ENCODE measurements around the gene FOXK1.
"Not testable (repeated sequence)": the region's sequence is repeated elsewhere in the genome, so short reads cannot be mapped to it uniquely, and the experiment has no call there.

FOXK1 gene

DNA sequence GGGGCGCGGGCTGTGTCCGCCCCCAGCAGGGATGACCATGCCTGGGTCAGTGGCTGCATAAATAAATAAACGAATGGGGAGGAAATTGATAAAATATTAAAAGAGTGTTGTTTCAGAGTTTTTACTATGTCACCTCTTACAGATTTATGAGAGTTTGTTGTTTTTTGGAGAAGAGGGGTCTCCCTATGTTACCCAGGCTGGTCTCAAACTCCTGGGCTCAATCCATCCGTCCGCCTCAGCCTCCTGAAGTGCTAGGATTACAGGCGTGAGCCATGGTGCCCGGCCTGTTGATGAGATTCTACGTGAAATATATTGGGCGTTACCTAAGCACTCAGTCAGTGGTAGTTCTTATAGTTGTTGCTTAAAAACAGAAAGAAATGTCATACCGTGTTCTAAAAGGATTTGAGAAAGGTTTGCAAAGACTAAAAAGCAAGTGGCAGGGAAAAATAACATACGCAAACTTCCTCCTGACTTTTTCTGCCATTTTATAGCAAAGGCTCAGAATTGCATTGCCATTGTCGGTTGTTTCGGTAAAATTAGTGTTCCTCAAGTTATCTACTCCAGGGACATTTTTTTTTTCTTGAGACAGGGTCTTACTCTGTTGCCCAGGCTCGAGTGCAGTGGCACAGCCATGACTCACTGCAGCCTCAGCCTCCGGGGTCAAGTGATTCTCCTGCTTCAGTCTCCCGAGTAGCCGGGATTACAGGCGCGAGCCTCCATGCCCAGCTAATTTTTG, 39.5 kb upstream of the FOXK1 start:
- H3K4me3 ChIP-seq (ENCODE audit: control insufficient read depth, low read depth, low read length), result peak overlapping the region; percentile 77
- DNase-seq (ENCODE audit: low read depth), result no peak
- TF ChIP-seq, protein P1, sequence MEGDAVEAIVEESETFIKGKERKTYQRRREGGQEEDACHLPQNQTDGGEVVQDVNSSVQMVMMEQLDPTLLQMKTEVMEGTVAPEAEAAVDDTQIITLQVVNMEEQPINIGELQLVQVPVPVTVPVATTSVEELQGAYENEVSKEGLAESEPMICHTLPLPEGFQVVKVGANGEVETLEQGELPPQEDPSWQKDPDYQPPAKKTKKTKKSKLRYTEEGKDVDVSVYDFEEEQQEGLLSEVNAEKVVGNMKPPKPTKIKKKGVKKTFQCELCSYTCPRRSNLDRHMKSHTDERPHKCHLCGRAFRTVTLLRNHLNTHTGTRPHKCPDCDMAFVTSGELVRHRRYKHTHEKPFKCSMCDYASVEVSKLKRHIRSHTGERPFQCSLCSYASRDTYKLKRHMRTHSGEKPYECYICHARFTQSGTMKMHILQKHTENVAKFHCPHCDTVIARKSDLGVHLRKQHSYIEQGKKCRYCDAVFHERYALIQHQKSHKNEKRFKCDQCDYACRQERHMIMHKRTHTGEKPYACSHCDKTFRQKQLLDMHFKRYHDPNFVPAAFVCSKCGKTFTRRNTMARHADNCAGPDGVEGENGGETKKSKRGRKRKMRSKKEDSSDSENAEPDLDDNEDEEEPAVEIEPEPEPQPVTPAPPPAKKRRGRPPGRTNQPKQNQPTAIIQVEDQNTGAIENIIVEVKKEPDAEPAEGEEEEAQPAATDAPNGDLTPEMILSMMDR (IDR thresholded peaks at IDR 0.05; ENCODE audit: control insufficient read depth, insufficient read depth, low read depth, low read length, missing control alignments), result no peak

DNA sequence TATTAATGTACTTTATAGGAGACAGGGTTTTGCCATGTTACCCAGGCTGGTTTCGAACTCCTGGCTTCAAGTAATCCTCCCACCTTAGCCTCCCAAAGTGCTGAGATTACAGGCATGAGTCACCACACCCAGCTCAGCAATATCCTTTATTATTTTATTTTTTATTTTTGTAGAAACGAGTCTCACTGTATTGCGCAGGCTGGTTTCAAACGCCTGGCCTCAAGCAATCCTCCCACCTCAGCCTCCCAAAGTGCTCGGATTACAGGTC, 39.0 kb upstream of the FOXK1 start:
- DNase-seq (ENCODE audit: low read depth); H3K4me3 ChIP-seq (ENCODE audit: control insufficient read depth, low read depth, low read length): not testable (repeated sequence)

- no peak for DNase-seq (ENCODE audit: low read depth)
- TF ChIP-seq, protein P1 (IDR thresholded peaks at IDR 0.05; ENCODE audit: control insufficient read depth, insufficient read depth, low read depth, low read length, missing control alignments), result no peak
- no peak overlapping the region for H3K4me3 ChIP-seq (ENCODE audit: control insufficient read depth, low read depth, low read length)
Measured at GRCh38 chr7:4645246-4645645, 36.8 kb upstream of the FOXK1 start.

DNA sequence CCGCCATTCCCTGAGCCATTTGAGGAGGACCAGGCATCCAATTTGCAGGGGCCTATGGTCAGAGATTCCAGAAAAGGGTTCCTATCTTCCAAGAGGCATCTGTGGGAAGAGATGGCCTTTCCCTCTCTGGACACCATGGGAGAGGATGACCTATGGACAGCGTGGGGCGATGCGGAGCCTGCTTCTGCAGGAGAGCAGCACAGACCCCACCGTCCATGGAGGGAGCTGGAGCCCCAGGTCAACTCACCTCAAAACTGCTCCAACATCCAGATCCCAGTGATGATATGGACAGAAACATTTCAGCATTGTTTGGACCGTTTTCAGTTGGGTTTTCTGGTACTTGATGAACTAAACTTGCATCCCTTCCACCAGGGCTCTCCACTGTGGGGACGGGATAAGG, 34.0 kb upstream of the FOXK1 start:
- no peak for DNase-seq (ENCODE audit: low read depth)
- TF ChIP-seq, protein P1 (IDR thresholded peaks at IDR 0.05; ENCODE audit: control insufficient read depth, insufficient read depth, low read depth, low read length, missing control alignments), result no peak

DNA sequence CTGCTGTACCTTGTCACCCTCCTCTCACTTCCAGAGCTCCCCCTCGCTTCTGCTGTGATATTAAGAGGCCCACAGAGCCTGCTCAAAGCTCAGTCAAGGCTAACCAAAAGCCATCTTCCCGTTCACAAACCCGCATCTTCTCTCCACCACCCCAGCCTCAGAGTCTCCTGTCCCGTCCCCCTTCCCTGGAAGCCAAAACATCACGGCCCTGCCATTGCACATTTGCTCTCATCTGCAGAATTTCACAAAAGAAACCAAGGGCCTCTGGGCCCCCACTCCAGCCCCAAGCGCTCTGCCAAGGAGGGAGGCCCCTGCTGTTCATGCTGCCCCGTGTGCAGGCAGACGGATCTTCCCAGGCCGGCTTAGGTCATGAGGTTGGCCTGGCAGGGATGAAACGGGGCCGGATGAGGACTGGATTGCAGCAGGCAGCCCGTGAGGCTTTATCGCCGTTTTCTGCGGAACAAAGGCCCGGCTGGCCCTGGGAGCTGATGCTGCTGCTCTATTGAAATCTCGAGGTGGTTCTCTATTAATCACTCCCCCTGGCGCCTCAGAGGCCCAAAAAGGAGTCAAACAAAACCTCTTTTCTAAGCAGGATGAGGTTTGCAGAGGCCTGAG, 31.6 kb upstream of the FOXK1 start:
- no peak for DNase-seq (ENCODE audit: low read depth)
- TF ChIP-seq, protein P1 (IDR thresholded peaks at IDR 0.05; ENCODE audit: control insufficient read depth, insufficient read depth, low read depth, low read length, missing control alignments), result no peak
- H3K4me3 ChIP-seq (ENCODE audit: control insufficient read depth, low read depth, low read length), result no peak overlapping the region

More for the DNA sequence above, 34.0 kb upstream of the FOXK1 start:
- H3K4me3 ChIP-seq (ENCODE audit: control insufficient read depth, low read depth, low read length), result no peak overlapping the region

GRCh38 chr7:4653771-4654170, 28.3 kb upstream of the FOXK1 start:
- no peak overlapping the region for H3K4me3 ChIP-seq (ENCODE audit: control insufficient read depth, low read depth, low read length)
- TF ChIP-seq, protein P1 (IDR thresholded peaks at IDR 0.05; ENCODE audit: control insufficient read depth, insufficient read depth, low read depth, low read length, missing control alignments), result no peak
- DNase-seq (ENCODE audit: low read depth), result no peak

DNA sequence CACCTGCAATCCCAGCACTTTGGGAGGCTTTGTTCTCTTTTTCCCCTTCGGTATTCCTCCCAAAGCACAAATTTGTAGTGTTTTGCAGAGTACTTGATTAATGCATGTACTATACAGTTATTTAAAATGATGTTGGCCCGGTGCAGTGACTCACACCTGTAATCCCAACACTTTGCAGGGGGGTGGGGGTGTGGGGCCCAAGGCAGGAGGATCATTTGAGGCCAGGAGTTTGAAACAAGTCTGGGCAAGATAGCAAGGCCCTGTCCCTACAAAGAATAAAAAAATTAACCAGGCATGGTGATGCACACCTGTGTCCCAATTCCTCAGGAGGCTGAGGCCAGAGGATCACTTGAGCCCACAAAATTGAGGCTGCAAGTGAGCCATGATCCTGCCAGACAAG, 26.8 kb upstream of the FOXK1 start:
- no peak overlapping the region for H3K4me3 ChIP-seq (ENCODE audit: control insufficient read depth, low read depth, low read length)
- no peak for DNase-seq (ENCODE audit: low read depth)
- TF ChIP-seq, protein P1 (IDR thresholded peaks at IDR 0.05; ENCODE audit: control insufficient read depth, insufficient read depth, low read depth, low read length, missing control alignments), result no peak
